ENCODE results near the gene USP31.
"Not testable (repeated sequence)": the region's sequence is repeated elsewhere in the genome, so short reads cannot be mapped to it uniquely, and the experiment has no call there.

Gene USP31

GRCh38 chr16:23131036-23131435 lies 18.2 kb downstream of the USP31 start:
- DNase-seq, result no peak

DNA sequence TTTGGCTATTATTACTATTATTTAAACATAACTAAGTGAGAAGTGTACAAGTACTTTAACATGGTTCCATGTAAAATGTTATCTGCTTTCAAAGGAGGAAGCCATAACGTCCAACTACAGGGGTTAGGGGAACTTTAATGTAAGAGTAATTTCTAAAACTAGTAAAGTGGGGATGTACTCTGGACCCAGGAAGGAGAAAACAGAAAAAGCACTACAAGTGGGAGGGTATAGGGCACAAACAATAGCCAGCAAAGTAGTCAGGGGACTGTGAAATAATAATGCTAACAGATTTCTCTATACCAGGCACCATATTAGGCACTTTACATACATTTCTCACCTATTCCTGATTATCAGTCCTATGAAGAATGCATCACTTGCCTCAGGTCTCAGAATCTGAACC lies 19.6 kb downstream of the USP31 start:
- no peak for DNase-seq

DNA sequence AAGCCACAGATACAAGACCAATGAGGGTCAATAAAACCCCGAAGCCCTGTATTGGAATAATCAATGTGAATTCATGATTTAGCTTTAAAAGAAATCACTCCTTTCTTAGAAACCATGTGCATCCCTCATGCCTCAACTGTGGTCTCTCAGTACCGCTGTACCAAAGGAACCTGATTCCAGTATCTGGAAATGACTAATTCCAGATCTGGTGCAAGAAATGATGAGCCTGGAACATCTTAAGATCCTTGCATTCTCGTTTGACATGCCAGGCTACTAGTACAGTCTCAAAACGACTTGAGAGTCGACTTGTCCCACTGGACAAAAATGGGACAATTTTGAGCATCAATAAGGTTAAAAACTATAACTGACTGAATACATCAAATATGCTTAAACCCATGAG lies 21.2 kb downstream of the USP31 start:
- DNase-seq, result no peak

DNA sequence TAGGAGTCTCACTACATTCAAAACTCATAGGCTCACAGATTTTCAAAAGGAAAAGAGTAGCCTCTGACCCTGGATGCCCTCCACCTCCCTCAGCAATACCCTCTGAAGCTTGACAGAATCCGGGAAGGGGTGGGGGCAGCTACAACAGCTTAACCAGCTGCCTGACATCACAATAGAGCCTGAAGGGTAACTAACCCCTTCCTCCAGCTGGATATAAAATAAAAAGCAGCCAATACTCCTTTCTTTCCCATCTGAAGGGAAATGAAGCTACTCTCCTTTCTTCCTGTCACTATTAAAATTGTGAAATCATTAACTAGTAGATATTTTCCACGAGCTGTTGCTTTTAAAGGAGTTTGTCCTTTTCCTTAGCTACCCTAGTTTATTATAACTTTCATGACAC lies 24.0 kb downstream of the USP31 start:
- no peak for DNase-seq

- no peak for DNase-seq
These were observed 24.9 kb downstream of the USP31 start for GRCh38 chr16:23124315-23124714.

GRCh38 chr16:23122144-23122543 lies 27.1 kb downstream of the USP31 start:
- no peak for DNase-seq

DNA sequence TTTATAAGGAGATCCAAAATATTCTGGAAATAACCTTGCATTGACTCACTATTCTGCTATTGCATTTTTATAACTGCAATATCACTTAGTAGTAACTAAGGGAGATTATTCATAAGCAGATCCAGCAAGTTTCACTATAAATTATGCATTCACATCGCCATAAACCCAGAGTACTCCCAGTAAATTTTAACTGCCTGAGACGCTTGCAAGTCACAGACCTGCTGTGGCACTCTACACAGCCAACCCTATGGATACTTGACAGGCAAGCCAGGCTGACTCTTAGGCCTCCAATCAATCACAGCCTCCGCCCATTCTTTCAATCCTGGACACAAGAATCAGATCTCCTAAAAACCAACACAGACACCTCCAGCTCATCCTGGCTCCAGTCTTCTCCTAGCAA lies 28.2 kb downstream of the USP31 start:
- no peak for DNase-seq

DNA sequence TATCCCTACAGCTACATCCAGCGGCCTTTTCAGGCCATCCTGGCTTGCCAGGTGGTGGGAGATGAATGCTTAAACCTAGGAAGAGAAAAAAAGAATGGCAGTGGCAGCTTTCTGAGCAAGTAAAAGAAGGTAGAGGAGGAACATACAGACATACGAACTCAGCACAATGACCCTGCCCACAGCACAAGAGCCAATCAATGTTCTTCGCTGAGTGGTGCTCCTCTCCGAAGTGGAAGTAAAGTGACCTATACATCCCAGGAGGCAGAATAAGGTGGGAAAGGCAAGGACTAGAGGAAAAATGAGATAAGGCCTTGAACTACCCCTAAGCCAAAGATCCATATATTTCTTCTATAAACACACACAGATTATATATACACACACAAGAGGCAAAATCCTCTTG lies 28.7 kb downstream of the USP31 start:
- no peak for DNase-seq

DNA sequence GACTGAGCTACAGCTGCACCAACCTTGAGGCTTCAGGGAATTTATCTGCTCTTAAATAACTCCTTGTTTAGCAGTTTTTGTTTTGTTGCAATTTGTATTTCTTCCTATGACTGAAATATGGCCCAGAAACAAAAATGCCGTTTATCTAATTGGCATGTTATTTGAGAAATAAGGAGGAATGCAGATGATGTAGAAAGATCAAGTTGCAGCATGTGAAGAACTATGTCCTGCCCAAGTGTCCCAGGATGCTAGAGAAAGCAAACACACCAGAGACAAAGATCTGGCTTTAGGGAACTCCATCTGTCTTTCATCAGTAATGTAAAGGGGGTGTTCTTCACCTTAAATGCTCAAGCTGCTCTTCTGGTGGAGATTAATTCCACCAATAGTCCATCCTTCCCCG lies 29.7 kb downstream of the USP31 start:
- no peak for DNase-seq

GRCh38 chr16:23114131-23114904 lies 34.9 kb downstream of the USP31 start:
- peak; percentile 10 for DNase-seq

DNA sequence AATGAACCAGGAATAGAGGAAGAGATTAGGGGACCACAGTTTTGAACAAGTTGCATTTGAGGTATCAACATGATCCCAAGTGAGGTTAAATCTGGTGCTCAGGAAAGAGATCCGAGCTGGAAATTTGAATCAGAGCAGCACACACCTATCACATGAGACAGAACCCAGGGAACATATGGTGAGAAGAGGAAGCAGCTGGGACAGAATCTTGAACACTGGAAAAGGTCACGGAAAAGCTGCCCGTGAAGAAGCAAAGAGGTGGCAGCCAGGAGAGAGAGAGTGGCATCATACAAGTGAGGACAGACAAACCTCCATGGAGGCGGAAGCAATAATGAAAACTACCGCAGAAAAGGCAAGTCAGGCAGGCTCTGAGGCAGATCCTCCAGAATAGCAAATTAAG lies 36.1 kb downstream of the USP31 start:
- DNase-seq, result no peak

DNA sequence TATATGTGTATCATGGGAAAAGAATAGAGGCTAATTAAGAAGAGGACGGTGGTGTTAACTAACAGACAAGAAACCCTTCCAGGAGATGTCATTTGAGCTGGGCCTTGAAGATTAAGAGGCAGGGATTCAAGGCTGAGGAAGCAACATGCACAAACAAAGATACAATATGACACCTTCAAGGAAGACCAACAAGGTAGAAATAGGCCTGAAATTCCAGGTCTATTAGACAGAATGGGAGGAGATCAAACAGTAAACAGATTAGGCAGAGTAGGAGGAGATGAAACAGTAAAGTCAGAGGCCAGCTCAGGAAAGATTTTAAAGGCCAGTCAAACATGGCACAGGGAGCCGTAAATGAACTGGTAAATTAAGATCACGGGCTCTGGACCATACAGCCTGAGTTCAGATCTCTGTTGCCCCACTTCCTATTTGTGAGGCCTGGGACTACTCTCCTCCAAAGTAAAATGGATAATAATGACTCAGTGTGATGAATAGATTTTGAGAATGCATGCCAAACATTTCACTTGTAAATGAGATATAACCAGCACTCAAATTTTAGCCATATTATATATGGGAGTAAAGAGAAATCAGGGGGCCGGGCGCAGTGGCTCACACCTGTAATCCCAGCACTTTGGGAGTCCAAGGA lies 38.9 kb downstream of the USP31 start:
- no peak for DNase-seq

DNA sequence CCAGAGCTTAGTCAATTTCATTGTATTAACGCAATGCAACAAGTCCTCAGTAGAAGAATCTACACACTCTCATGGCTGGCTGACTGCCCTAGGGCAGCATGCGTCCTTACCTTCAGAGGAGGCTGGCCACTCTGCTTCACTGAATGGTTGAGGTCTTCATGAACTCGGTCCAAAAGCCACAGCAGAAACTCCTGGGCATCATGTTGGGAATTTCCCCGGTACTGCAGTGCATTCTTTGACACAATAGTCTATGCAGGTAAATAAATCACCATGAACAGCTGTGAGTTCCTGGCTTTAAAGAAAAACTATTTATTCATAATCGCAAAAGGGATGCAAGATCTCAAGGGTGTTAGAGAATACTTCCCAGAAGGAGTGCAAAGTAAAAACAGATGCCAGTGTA lies 41.3 kb downstream of the USP31 start:
- no peak for DNase-seq

GRCh38 chr16:23107117-23107516 lies 42.1 kb downstream of the USP31 start:
- DNase-seq, result peak; percentile 72

DNA sequence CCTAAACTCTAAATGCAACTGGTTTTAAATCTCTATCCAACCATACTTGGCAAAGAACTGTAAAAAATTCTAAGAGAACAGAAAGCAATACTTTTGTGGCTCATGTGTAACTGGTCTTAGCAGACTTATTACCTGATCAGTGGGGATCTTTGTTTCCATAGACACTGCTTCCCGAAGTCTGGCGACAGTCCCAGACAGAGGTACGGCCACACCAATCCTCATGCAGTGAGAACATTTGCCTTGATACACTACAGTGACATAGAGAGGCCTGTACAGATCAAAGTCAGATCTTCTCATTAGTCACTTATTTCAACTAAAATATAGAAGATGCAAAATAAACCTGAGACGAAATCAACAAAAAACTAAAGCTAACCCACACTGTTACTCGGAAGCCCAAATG lies 43.9 kb downstream of the USP31 start:
- DNase-seq, result no peak

DNA sequence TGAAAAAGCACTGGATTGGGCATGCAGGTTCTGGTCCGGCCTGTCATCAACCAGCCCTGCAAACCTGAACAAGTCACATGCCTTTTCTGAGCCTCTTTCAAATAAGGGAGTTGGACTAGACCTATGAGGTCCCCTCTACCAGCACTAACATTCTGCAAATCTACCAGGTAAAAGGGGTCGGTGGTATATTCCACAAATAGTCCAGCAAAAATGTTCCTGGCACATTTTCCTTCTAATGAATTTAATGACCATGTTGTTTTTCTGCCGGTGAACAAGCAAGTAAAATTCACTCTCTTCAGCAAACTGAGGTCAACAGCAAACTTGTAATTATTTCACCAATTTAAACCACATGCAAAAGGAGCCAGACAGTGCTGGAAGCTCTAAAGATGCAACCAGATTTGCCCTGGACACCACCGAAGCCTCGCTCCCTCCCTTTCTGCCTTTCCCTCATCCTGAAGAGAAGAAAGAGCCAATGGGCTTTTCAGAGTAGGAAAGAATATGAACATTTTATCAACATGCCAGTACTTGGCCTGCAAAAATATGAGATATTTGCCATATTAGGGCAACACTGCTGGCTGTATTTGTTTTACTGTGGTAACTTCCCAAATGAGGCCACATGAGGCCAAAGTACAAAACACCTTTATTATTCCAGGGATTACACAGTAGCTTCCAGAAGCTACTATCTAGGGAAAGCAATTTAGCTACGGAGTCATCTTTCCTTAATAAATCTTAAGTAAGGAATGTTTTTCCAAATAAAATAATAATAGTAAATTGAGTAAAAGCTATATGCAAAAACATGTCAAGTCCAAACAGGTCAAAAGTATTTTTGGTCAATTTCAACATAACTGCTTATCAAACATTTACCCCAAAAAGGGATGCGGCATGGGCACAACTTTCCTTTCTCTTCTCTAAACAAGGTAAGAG lies 45.0 kb downstream of the USP31 start:
- no peak for DNase-seq

DNA sequence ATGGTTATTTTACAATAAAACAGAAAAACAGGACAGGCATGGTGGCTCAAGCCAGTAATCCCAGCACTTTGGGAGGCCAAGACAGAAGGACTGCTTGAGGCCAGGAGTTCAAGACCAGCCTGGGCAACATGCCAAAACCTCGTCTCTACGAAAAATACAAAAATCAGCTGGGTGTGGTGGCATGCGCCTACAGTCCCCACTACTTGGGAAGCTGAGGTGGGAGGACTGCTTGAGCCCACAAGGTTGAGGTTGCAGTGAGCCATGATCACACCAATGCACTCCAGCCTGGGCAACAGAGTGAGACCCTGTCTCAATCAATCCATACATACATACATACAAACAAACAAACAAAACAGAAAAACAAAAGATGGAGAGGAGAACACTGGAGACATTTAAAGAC lies 45.6 kb downstream of the USP31 start:
- no peak for DNase-seq

- DNase-seq, result no peak
These were observed 48.2 kb downstream of the USP31 start for GRCh38 chr16:23101012-23101550.

DNA sequence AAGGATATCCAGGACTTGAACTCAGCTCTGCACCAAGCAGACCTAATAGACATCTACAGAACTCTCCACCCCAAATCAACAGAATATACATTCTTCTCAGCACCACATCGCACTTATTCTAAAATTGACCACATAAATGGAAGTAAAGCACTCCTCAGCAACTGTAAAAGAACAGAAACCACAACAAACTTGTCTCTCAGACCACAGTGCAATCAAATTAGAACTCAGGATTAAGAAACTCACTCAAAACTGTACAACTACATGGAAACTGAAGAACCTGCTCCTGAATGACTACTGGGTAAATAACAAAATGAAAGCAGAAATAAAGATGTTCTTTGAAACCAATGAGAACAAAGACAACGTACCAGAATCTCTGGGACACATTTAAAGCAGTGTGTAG lies 52.8 kb downstream of the USP31 start:
- DNase-seq, result not testable (repeated sequence)

- not testable (repeated sequence) for DNase-seq
These were observed 55.1 kb downstream of the USP31 start for GRCh38 chr16:23094136-23094535.

DNA sequence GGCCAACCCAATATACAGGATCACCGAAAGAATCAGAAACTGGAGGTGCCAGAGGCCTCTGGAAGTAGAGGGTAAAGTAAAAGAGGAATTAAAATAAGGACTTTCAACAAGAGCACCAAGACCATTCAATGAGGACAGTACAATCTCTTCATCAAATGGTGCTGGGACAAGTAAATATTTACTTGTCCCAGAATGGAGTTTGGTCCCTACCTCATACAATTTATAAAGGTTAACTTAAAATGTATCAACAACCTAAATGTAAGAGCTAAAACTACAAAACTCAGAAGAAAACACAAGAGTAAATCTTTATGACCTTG lies 56.5 kb downstream of the USP31 start:
- no peak for DNase-seq

GRCh38 chr16:23092072-23092800 lies 57.0 kb downstream of the USP31 start:
- DNase-seq, result no peak

GRCh38 chr16:23089111-23089510 lies 60.1 kb downstream of the USP31 start:
- no peak for DNase-seq
